UCSD-AML1 (cell line): ENCODE data around the gene SRSF3.
"Not testable (repeated sequence)": the region's sequence is repeated elsewhere in the genome, so short reads cannot be mapped to it uniquely, and the experiment has no call there.

Experiments
- DNase-seq: peaks from one replicate; lab custom pipeline; 2025; ENCODE audit not compliant: unreplicated experiment; lab: John Stamatoyannopoulos, UW

The SRSF3 gene

GRCh38 chr6:36594029-36594815 is at the start of gene SRSF3:
Gene SRSF3, plus strand, starts transcription at chr6:36594362. Its CDS starts 2,401 bp downstream, at chr6:36596763.
- DNase-seq: peak; percentile 95

GRCh38 chr6:36545767-36546307 is 48.3 kb upstream of the SRSF3 start:
- DNase-seq: no peak

- no peak for DNase-seq
These were observed 47.7 kb upstream of the SRSF3 start for GRCh38 chr6:36546308-36546919.

DNA sequence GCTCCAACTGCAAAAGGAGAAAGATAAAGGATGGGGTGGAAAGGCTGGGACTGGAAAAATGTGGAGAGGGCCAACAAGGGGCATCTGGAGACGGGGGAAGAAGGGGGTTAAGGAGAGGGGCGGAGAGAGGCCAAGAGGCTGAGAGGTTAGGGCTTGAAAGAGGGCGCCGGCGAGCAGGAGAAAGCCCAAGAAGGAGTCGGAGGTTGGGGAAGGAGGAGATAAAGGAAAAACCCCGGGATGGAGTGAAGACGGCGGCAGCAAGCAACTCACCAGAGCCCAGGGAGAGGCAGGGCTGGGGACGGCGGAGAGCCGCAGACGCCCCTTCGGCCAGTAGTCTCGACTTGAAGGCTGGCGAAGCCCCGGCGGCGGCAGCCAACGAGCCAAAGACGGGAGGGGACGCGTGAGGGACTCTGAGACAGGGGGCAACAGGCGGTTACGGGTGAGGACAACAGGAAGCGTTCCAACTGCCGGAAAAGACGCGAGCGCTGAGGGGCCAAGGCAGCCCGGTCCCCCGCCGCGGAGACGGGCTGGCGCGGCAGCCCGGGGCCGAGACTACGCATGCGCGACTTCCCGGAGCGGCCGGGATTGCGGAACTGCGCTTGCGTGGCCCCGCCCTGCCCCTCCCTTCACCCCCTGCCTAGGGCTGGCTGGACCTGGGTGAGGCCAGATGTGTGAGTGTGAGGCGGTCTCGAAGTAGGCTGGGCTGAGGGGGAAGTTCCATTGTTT is 47.1 kb upstream of the SRSF3 start, which contains the start of gene STK38:
TSS of gene STK38 (minus strand) at position 560 of the 726 bp plus-strand sequence. CDS start 7,277 bp downstream, outside the sequence.
- DNase-seq: peak; percentile 94

DNA sequence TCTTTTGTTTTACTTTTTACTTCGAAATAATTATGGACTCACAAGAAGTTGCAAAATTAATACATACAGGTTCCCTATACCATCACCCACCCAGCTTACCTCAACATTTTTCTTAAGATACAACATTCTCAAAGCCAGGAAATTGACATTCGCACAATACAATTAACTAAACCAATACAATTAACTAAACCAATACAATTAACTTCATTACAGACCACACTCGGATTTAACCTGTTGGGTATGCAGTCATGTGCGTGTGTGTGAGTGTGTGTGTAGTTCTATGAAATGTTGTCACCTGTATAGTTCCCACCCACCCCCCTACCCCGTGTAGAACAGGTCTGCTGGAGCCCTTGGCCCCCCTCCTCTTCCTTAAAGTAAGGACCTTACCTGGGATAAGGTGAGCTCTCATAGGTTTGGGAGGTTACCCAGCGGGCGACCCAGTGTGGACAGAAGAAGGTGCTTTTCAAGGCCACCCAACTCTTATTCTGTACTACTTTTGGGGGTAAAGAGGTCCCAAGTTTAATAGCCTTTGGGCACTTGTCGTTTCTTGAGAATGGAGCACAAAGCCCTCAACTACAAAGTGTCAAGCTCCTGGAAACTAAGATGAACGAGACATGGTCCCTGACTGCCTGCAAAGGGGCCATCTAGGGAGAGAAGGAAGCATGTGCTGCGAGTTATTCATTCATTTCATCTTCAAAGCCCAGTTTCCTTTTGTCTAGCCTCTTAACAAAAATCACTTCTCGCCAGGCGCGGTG is 46.3 kb upstream of the SRSF3 start:
- DNase-seq: no peak

GRCh38 chr6:36548401-36548743 is 45.8 kb upstream of the SRSF3 start:
- no peak for DNase-seq

- DNase-seq: no peak
These were observed 43.6 kb upstream of the SRSF3 start for GRCh38 chr6:36550473-36551000.

- no peak for DNase-seq
These were observed 38.4 kb upstream of the SRSF3 start for GRCh38 chr6:36555750-36556252.

GRCh38 chr6:36556281-36556680 is 37.9 kb upstream of the SRSF3 start:
- DNase-seq: no peak

DNA sequence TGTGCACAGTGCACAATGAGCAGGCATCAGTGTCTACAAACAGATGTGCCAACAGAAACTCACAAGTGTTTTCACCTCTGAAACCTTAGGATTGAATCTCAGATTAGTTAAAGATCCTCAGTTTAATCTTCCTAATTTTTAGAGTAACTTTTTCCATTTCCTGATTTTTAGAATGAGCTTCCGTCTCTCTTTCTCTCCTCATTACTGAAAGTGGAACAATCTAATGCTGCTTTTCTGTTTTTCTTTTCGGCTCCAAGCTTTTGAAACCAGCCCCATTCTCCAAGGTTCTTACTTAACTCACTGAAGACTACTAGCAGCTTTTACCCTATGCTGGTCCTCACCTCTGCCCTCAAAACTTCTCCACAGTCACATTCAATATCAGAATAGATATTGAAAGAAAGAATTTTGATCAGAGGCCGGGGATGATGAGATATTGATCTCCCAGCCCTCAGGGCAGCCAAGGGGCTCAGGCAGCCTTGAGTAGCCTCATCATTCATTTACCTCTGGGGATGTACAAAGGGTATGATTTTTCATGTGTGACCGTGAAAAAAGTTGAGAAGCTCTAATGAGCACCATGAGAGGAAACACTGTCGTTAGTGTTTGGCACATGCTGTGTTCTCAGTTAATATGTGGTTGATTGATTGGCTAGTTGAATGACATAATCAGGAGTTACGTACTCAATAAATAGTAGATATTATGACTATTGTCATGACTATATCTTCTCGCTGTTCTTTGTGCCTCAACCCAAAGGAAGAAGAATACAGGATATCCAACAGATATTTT is 35.0 kb upstream of the SRSF3 start:
- DNase-seq: no peak

- DNase-seq: no peak
These were observed 33.3 kb upstream of the SRSF3 start for GRCh38 chr6:36560822-36561221.

- DNase-seq: no peak
These were observed 30.8 kb upstream of the SRSF3 start for GRCh38 chr6:36563237-36563927.

- DNase-seq: no peak
These were observed 30.3 kb upstream of the SRSF3 start for GRCh38 chr6:36563928-36564284.

GRCh38 chr6:36566418-36566905 is 27.7 kb upstream of the SRSF3 start:
- DNase-seq: no peak

DNA sequence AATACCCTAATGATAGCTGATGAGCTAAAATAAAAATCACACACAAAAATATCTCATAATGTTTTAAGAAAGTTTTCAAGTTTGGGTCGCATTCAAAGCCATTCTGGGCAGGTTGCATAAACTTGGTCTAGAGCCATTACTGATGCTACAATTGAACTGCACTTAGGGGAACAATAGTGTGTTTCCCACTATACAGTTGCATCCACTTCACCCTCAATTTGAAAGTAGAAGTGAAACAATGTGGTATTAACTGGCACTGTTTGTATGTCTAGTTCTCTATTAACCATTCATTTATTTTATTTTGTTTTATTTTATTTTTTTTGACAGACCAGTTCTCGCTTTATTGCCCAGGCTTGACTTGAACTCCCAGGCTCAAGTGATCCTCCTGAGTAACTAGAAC is 23.9 kb upstream of the SRSF3 start:
- DNase-seq: no peak

DNA sequence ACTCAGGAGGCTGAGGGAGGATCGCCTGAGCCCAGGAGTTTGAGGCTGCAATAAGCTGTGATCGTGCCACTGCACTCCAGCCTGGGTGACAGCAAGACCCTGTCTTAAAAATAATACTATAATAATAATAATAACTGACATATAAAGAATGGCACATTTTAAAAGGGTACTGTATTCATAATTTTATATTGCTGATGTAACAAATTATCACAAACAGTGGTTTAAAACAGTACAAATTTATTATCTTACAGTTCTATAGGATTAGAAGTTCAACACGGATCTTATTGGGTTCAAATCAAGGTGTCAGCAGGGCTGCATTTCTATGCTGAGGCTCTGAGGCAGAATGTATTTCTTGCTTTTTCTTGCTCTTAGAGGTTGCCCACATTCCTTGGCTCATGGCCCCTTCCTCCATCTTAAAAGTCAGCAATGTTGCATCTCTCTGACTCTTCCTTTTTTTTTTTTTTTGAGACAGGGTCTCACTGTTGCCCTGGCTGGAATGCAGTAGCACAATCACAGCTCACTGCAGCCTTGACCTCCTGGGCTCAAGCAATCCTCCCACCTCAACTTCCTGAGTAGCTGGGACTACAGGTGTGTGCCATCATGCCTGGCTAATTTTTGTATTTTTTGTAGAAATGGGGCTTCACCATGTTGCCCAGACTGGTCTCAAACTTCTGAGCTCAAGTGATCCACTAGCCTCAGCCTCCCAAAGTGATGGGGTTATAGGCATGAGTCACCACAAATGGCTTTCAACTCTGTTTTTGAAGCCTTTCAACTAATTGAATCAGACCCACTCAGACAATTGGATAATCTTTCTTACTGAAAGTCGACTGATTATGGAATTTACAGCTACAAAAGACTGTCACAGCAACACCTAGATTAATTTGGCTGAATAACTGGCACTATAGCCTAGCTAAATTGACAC is 22.8 kb upstream of the SRSF3 start:
- no peak for DNase-seq

GRCh38 chr6:36572353-36573311 is 21.5 kb upstream of the SRSF3 start:
- DNase-seq: not testable (repeated sequence)
